Central memory CD4-positive, alpha-beta T cell (primary cell): ENCODE measurements around the gene COL4A6.

Experiments used
- DNase-seq: peaks from one replicate; pipeline ENCODE4 v3.0.0; 2022

COL4A6 gene

DNA sequence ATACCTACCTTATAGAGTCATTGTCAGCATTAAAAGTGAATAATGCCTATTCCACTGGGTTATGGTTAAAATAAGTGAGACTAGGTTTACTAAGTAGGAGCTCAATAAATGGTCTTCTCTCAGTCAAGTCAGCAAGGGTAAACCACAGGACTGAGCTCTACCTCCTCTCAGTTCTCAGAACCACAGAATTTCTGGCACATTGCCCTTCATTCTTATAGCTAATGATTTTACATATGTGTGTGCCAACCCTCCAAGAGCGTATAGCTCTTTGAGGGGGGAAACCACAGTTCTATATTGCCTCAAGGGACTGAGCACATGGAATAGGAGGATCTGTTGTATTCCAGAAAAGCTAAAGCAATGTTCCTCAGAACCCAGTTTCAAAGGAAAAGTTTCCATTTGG is 221.8 kb downstream of the COL4A6 start:
- no peak for DNase-seq

DNA sequence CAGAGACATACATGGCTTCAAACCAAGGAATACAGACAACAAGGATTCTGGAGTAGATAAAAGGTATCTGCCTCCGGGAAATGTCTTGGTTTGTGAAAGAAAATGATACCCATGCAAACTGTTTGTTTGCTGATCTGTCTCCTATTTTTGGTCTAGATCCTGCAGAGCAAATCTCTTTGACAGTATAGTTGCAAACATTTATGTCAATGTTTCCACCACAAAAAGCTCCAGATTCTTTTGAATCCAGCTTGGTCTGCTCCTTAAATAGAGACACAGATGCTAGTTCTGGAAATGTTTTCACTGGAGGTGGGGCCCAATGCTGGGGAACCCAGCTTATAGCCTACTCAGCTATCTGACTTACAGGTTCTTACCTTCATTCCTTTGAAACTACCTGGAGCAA is 226.9 kb downstream of the COL4A6 start:
- DNase-seq = no peak

DNA sequence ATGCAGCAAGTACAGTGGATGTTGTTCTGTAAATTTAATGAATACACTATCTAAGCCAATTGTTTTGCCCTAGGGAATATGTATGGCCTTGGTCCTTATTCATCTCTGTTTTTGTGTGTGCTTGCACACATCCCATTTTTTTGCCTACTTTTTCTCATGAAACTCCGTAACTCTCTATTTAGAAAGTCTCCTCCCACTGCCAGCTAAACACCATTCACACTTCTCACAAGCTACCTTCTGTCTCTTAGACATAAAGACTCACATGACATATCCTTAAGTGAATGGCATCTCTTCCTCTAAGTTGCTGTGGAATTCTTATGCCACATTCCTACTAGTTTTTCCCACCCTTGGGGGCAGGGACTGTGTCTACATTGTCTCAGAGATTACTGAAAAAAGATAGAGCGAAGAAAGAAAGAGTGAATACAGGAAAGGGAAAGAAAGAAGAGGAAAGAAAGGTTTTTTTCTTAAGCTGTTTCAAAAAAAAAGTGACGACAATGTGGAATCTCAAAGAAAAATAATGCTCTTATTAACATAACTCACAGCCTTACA is 229.1 kb downstream of the COL4A6 start:
- no peak for DNase-seq

DNA sequence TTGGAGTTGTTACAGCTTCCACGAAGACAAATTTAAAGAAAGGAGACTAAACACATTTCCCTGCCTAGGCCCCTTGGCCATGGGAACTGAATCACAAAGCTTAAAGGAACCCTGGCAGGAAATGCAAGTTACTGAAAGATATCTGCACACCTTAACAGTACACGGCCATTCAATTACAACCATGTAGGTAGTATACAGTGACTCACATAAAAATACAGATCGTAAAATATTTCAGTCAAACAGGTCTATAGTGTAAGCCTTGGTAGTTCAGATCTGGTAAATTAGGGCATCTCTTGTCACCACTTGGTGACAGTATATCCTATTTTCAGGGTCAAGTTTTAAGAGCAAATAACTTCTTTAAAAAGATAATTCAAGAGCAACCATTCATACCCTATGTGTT is 234.7 kb downstream of the COL4A6 start:
- DNase-seq = no peak

DNA sequence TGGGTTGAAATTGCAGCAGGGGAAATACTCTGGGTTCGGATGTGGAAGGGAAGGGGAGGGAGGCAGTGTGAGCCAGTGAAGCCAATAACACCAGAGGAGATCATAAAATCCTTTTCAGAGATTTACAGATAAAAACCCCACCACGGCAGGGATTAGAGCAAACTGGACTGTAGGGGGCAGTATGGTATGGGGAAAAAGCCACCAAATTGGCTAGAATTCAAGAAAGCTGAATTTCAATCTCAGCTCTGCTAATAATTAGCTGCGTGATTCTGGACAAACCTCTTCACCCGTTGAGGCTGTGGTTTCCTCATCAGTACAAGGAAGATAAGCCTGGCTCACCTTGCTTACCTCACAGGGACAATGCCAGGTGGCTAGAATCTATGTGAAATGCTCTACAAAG is 238.5 kb downstream of the COL4A6 start:
- no peak for DNase-seq

DNA sequence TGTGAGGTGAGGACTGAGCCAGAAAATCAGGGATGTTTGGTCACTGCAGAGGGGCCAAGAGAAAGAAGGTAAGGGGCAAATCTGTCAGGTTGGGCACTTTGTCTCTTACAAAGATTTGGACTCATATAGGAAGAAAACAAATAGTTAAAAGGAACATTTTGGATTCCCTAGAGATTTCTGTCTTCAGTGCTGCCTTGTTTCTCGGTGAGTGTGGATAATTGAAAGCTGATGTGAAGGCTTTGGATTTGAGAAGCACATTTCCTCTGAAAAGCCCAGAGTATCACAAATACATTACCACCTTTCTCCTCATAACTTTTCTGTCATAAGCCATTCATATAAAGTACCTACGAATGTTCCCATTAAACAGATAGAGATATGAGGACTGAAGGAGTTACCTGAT is 239.2 kb downstream of the COL4A6 start:
- no peak for DNase-seq

DNA sequence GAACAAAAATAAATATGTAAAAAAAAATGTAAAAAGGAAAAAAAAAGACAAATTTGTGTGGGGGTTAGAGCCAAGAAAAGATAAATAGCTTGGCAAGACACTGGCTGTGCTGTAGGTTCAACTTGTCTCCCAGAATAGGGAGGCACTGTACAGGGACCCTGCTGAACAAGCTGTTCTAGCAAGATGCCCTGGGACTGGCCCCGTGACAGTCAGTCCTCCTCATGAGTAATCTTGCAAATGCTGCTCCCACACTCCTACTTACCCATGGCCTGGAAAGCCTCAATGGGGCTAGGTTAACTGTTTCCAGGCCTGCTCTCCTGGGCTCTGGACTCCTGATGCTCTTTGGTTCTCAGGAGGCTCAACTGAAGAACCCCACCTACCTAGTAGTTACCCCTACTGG is 239.8 kb downstream of the COL4A6 start:
- DNase-seq = no peak

DNA sequence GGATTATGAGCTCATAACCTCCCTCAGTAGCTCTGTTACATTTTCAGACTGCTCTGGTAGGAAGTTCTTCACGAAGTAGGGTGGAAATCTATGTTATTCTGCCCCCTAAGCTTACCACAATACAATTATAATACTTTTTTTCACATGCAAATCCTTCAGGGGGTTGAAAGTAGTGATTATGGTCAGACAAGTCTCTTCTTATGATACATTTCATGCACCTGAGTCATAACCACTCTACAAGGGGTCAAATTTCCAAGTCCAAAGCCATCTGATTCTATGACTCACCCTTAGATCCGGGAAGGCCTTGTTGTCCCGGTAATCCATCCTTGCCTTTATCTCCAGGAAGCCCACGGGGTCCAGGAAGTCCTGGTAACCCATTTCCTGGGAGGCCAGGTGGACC is 251.4 kb downstream of the COL4A6 start:
- DNase-seq = no peak

DNA sequence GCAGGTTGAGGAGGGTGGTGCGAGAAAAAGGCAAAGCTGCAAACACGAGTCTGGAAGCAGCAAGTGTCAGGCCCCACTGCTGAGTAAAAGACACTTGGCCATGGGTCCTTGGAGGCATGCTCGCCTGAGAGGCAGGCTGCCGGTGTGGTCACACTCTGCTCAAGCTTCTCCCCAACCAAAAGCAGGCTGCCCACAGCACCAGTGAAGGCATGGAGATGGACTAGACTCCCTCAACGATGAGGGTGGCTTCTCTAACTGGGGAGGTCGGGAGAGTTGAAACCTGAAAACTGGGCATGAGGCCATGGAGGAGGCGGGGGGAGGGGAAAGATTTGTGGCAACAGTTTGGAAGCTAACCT is 260.1 kb downstream of the COL4A6 start:
- DNase-seq = no peak

DNA sequence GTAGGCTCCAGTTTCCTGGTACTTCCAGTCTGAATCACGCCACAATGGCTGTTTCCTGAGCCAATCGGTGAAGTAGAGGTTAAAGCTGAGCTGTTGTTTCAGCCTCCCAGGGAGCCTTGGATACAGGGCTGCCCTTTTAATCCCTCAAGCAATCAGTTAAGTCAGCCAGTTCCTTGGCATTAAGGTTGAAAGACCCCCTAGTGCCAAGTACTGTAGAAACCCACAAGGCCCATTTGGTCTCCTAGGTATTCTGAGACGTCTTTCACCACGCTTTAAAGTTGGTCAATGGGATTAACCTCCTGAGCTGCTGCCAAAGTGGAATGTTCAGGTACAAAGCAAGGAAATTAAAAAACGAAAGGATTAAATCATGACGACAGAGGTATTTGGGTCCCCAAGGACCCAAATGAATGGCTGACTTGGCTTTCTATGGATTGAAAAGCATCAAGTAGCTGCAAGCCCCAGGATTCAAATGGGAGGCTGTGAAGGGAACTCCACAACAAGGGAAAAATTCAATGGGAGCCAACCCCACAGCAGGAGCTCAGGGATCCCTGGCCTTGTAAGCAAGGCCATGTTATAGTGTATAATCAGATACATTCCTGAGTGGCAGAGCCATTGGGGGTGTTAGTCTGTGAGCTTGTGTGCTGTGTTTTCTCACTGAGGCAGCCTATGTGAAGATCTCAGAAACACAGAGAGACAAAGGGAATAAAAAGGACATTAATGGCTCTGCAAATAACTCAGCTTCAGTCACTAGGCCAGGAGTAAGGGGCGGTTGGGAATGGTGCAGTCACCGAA is 260.7 kb downstream of the COL4A6 start:
- DNase-seq = no peak

DNA sequence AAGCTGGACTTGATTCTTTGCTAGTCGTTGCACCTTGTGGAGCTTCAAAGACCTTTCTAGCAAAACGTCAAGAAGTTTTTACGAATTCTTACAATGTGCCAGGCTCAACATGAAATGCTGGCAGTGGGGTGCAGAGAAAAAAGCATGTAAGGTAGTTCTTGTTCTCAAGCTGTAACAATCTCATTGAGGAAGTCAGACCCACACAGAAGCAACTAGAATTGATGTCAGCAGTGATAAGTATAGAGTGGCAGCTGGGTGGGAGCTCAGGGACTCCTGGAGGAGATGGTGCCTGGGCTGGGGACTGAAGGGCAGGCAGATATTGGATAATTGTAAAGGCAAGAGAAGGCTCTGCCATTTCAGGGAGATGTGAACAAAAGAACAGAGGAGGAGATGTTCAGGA is 264.3 kb downstream of the COL4A6 start:
- DNase-seq = no peak

DNA sequence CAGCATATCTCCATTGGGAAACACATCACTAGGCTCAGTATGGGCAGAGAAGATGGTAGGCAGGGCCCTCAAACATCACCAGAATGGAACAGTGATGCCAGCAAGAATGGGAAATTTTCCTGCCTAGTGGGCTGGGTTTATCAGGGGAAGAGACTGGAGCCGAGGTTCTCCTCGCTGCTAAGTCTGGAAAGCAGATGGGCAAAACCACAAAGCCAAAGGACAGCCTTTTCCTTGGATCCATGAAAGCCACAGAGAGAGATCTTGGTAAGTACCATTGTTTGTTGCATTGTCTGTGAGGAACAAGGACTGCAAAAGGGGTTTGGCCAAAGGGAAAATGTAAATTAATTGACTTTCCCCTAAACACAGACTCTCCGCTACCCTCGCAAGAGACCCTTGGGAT is 266.6 kb downstream of the COL4A6 start:
- no peak for DNase-seq

DNA sequence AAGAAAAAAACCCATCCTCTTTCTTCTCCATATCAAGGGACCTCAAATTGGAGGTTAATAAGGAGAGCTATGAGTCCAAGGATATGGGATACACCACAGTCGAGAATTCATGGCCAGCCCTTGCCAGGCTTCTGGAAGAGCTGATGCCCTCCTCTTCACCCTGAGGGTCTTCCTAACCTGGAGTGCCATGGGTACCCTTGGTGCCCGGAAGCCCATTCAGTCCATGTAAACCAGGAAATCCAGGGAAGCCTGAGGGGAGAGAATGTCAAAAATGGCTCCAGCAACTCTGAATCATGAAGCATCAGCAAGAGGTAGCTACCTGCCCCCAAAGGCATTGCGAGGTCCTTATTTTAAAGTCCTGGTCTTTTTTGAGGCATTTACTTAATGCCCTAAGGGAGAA is 268.5 kb downstream of the COL4A6 start:
- DNase-seq = no peak

DNA sequence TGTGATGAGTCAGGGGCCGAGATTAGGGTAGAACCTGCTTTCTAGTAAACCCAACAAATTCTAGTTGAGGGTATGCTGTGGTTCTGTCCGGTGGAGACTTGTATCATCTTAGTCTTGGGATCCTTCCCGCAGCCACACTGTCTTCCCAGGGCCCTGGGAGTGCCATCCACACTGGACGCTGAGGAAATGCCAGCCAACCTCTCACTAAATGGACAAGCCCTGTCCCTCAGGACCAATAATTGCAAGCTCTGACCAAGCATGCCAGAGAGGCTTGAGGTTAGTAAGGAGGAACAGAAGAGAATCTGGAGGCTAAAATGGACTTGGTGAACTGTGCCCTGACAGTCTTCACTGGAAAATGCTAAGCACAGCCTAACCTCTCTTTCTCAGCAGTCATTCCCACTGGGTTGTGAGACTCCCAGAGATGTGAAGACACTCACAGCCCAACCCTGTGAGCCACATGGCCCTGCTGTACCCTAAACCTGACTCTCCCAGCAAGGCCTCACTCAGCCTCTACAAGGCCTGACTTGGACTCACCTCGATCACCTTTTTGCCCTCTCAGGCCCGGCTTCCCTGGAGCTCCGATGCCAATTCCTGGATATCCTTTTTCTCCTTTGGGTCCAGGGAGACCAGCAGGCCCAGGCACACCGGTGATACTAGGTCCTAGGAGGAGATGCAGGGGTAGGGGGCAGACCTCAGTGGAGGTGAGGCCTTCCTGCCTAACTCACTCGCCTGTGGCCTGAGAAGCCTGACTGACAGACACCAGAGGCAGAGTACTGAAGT is 269.1 kb downstream of the COL4A6 start:
- DNase-seq = no peak

DNA sequence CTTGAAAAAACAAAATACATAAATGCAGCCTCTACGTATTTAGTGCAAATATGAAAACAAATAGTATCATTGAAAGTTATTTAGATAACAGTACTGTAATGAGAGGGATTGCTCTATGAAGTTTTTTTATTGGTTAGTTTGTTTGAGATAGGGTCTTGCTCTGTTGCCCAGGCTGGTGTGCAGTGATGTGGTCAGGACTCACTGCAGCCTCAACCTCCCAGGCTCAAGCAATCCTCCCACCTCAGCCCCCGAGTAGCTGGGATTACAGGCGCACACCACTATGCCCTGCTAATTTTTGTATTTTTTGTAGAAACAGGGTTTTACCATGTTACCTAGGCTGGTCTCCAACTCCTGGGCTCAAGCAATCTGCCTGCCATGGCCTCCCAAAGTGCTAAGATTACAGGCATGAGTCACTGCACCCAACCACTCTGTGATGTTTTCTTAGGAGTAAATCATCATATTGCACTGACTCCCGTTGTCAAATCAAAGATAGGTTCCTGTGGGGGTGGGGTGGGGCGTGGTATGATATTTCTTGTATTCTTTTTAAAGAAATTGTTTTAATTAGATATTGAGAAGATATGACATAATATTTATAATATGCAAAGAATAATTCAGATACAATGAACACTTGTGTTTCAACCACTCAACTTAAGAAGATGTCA is 270.9 kb downstream of the COL4A6 start:
- no peak for DNase-seq

DNA sequence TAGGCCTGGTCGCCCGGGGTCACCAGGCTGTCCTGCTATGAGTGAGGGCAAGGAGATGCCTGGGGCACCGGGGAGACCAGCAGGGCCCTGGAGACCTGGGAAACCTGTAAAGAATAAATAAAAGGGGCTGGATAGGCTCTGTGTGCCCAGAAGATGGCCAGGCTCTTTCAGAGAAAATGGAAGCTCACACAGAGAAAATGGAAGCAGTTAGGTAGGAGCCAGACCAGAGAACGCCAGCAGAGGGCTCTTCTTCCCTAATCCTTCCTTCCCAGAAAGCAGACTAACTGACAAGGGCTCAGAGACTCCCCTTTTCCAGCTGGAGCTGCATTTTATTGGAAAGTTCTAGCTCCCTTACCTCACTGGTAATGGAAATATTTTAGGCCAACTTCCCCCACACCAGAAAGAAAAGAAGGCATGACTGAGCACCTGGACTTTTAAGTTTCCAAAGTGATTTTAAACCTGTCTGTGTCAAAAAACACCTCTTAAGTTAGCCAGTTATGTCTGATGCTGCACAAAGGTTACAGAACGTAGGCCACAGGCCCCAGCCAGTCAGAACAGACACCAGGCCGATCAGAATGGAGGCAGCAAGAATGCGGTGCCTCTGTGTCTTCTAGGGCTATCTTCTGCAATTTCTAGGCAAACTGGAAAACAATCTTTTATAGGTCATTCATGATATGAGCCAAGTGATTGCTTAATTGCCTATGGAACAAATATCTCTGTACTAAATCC is 272.7 kb downstream of the COL4A6 start:
- DNase-seq = no peak

DNA sequence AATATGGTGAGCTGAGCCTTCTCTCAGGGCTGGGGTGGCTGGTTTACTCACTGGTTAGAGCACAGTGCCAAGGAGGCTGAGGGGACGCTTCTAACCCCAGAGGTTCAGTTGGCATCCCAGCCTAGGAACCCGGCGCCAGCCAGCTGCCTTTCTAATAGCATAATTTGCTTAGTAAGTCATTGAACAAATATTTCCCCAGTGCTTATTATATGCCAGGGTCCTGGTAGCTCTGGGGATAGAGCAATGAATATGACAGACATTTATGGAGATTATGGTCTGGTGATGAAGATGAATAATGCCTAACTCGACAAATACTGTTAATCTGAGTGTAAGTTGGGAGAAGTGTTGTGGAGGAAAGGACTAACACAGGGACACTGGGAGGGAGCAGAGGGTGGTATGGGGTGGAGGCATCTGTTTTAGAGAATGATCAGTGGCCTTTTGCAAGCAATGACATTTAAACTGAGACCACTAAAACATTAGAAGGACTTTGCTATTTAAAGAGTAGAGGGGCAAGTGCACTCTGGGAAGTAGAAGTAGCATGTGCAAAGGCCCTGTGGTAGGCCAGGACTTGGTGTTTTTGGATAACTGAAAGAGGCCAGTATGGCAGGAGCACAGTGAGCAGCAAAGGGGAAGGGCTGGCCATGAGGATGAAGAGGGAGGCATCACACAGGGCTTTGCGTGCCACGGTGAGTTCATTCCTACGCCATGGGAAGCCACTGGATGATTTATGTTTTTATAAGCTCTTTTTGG is 274.7 kb downstream of the COL4A6 start:
- no peak for DNase-seq

DNA sequence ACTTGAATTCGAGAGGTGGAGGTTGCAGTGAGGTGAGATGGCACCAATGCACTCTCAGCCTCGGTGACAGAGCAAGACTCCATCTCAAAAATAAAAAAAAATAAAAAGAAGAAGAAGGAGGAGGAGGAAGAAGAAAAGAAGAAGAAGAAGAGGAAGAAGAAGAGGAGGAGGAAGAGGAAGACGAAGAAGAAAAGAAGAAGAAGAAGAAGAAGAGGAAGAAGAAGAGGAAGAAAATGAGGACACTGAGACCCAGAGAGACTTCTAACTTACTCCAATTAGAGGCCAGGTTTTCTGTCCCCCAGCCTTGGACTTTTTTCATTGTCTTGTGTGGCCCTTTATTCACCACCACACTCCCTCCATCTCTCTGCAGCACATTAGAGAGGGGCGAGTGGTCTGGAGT is 276.0 kb downstream of the COL4A6 start:
- DNase-seq = no peak

DNA sequence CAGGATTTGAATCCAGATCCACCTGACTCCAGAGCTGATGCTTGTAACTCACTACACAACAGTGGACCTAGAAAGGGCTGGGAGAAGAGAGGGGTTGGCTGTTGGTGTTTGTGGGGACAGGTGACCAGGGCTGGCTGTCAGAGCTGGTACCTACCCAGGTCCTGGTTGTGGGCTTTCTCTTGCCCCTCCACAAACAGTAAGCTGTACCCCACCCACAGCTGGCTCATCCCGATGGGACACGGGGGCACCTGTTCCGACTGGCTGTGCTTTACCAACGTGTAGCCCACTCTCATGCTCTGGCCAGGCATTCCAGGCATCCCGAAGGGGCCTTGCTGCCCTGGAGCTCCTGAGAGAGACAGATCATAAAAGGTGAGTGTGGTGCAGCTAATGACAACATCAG is 277.9 kb downstream of the COL4A6 start:
- no peak for DNase-seq

DNA sequence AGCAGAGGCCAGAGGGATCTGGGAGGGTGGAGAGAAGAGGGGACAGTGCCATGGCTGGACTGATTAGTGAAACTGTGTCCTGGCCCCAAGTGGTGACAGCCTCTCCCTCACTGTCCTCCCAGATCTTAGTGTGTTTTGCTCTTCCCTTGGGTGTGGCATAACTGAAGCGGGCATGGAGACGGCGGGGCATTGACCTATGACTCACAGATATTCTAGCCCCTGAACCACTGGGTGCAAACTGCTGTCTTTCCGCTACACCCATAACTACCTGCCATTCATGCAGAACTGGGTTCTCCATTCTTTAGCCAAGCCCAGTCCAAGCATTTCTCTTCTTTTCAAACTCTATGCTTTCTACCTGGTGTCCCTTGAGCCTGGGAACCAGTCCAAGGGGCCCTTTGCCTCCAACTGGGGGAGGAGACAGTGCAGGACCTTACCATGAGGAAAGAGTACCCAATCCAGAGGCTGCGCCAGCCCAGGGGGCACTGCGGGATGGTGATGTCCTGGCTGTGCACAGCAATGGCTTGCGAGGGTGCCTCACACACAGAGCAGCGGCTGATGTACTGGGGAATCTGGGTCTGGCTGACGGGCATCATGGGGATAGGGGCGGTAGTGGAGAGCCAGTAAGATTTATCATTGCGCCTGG is 279.1 kb downstream of the COL4A6 start:
- DNase-seq = no peak

DNA sequence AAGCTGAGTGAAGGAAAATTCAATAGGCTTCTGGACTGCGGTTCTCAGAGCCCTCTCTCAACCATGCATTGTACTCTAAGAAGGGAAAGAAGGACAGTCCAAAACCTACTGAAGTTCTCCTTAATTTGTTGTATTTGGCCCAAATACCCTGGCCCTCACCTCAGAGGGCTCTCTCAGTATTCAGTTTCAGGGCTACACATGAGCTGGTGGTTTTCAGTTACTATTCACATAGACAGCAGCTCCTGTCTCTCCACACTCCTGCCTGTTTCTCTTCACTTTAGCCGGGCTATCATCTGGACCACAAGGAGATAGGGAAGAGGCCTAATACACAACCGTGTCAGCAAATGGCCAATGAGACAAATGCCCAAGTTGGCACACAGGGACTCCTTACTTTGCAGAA is 280.6 kb downstream of the COL4A6 start:
- no peak for DNase-seq
